WTC11 (cell line): ENCODE results near the gene CTNNA3. TPM values are rescaled to one million over a fixed set of nuclear protein-coding genes. Genes with fewer than 3 reads are reported as not detected.
"Not testable (repeated sequence)": the region's sequence is repeated elsewhere in the genome, so short reads cannot be mapped to it uniquely, and the experiment has no call there.

Source experiments
- ATAC-seq: fragments of 200-7000 bp; cut with Tn5 transposase; 2 replicates; pipeline ENCODE4 v1.10.0; 2021; ENCODE audit warnings: mild to moderate bottlenecking, moderate library complexity
- CTCF ChIA-PET: fragments of 300-600 bp; sonication (Branson Sonifier 250); formaldehyde crosslinking; loops from one replicate; lab custom pipeline; 2021; ENCODE audit warnings: antibody characterized with exemption; lab: Charles Lee
- POLR2A ChIA-PET: fragments of 350-600 bp; sonication (Branson Sonifier 250); formaldehyde crosslinking; loops from one replicate; lab custom pipeline; 2021; ENCODE audit warnings: antibody characterized with exemption; lab: Charles Lee
- DNase-seq: peaks from one replicate; pipeline ENCODE4 v3.0.0; 2021; ENCODE audit warnings: low spot score
- H3K27ac Mint-ChIP-seq: 2 replicates; pipeline ENCODE4 v1.8.0; 2021; ENCODE audit warnings: mixed read lengths
- H3K27me3 Mint-ChIP-seq: 2 replicates; pipeline ENCODE4 v1.8.0; 2021; ENCODE audit warnings: low read depth, mild to moderate bottlenecking, moderate library complexity, mixed read lengths
- H3K36me3 Mint-ChIP-seq: 2 replicates; pipeline ENCODE4 v1.8.0; 2021; ENCODE audit warnings: mixed read lengths
- H3K4me1 Mint-ChIP-seq: 2 replicates; pipeline ENCODE4 v1.8.0; 2022; ENCODE audit warnings: mixed read lengths
- H3K4me3 Mint-ChIP-seq: 2 replicates; pipeline ENCODE4 v1.8.0; 2021; ENCODE audit warnings: mild to moderate bottlenecking, moderate library complexity, mixed read lengths
- H3K9me3 Mint-ChIP-seq: 2 replicates; pipeline ENCODE4 v1.8.0; 2021; ENCODE audit warnings: mixed read lengths
- CREB1 ChIP-seq: sonication (generic); formaldehyde crosslinking; IDR thresholded peaks from 2 replicates; pipeline ENCODE4 v1.8.0; 2023; ENCODE audit warnings: mild to moderate bottlenecking, missing genetic modification reagents
- ESRRA ChIP-seq: sonication (generic); formaldehyde crosslinking; IDR thresholded peaks from 2 replicates; pipeline ENCODE4 v1.8.1; 2022; ENCODE audit warnings: mild to moderate bottlenecking, missing genetic modification reagents, borderline replicate concordance
- FOXJ3 ChIP-seq: sonication (generic); formaldehyde crosslinking; IDR thresholded peaks from 2 replicates; pipeline ENCODE4 v1.9.0; 2021; ENCODE audit warnings: missing genetic modification reagents, mild to moderate bottlenecking, borderline replicate concordance
- FOXK1 ChIP-seq: sonication (generic); formaldehyde crosslinking; IDR thresholded peaks from 2 replicates; pipeline ENCODE4 v1.8.0; 2022; ENCODE audit warnings: mild to moderate bottlenecking, moderate library complexity, missing genetic modification reagents
- GABPB1 ChIP-seq: sonication (generic); formaldehyde crosslinking; IDR thresholded peaks from 2 replicates; pipeline ENCODE4 v1.8.1; 2023; ENCODE audit warnings: mild to moderate bottlenecking, missing genetic modification reagents
- GTF2I ChIP-seq: fragments of 250-450 bp; sonication (Bioruptor Pico); conservative IDR thresholded peaks from 2 replicates; pipeline ENCODE4 v1.4.0; 2021; ENCODE audit warnings: mild to moderate bottlenecking
- JUN ChIP-seq: sonication (generic); formaldehyde crosslinking; IDR thresholded peaks from 2 replicates; pipeline ENCODE4 v1.8.0; 2023; ENCODE audit warnings: mild to moderate bottlenecking, missing genetic modification reagents
- MYBL2 ChIP-seq: sonication (generic); formaldehyde crosslinking; IDR thresholded peaks from 2 replicates; pipeline ENCODE4 v1.8.1; 2023; ENCODE audit warnings: mild to moderate bottlenecking, moderate library complexity, missing genetic modification reagents
- NFATC4 ChIP-seq: fragments of 250-450 bp; sonication (Bioruptor Pico); IDR thresholded peaks from 2 replicates; pipeline ENCODE4 v1.9.0; 2021; ENCODE audit warnings: mild to moderate bottlenecking
- TCF7 ChIP-seq: sonication (generic); formaldehyde crosslinking; IDR thresholded peaks from 2 replicates; pipeline ENCODE4 v1.8.0; 2022; ENCODE audit warnings: mild to moderate bottlenecking, low read depth, missing genetic modification reagents, moderate library complexity
- TEAD1 ChIP-seq: sonication (generic); formaldehyde crosslinking; IDR thresholded peaks from 2 replicates; pipeline ENCODE4 v1.8.0; 2022; ENCODE audit warnings: mild to moderate bottlenecking, missing genetic modification reagents
- TP53 ChIP-seq: sonication (generic); formaldehyde crosslinking; IDR thresholded peaks from 2 replicates; pipeline ENCODE4 v1.8.1; 2023; ENCODE audit warnings: mild to moderate bottlenecking, missing genetic modification reagents
- ZNF121 ChIP-seq: sonication (generic); formaldehyde crosslinking; IDR thresholded peaks from 2 replicates; pipeline ENCODE4 v1.8.0; 2023; ENCODE audit warnings: missing genetic modification reagents
- ZNF416 ChIP-seq: fragments of 250-450 bp; sonication (Bioruptor Pico); IDR thresholded peaks from 2 replicates; pipeline ENCODE4 v1.9.0; 2021; ENCODE audit warnings: mild to moderate bottlenecking, inconsistent platforms
- ZNF423 ChIP-seq: fragments of 250-450 bp; sonication (Bioruptor Pico); IDR thresholded peaks from 2 replicates; pipeline ENCODE4 v2.1.2; 2022; ENCODE audit warnings: mild to moderate bottlenecking, moderate library complexity
- total RNA-seq: library from RNA; stranded (reverse); gene quantifications from 3 replicates; pipeline ENCODE4 v1.2.3, GENCODE V29; 2021
- TF ChIP-seq, protein P1 (sequence below): fragments of 200-600 bp; IDR thresholded peaks from 2 replicates; pipeline ENCODE4 v1.8.0; 2022; ENCODE audit warnings: antibody characterized with exemption
- TF ChIP-seq, protein P2 (sequence below): sonication (generic); formaldehyde crosslinking; IDR thresholded peaks from 2 replicates; pipeline ENCODE4 v1.8.1; 2023; ENCODE audit warnings: mild to moderate bottlenecking, missing genetic modification reagents
- TF ChIP-seq, protein P3 (sequence below): sonication (generic); formaldehyde crosslinking; IDR thresholded peaks from 2 replicates; pipeline ENCODE4 v1.8.0; 2022; ENCODE audit warnings: mild to moderate bottlenecking, missing genetic modification reagents
- TF ChIP-seq, protein P4 (sequence below): sonication (generic); formaldehyde crosslinking; IDR thresholded peaks from 2 replicates; pipeline ENCODE4 v1.8.1; 2022; ENCODE audit warnings: mild to moderate bottlenecking, moderate library complexity, missing genetic modification reagents
- TF ChIP-seq, protein P5 (sequence below): sonication (generic); formaldehyde crosslinking; IDR thresholded peaks from 2 replicates; pipeline ENCODE4 v1.8.0; 2022; ENCODE audit warnings: mild to moderate bottlenecking, missing genetic modification reagents
- TF ChIP-seq, protein P6 (sequence below): fragments of 250-450 bp; sonication (Bioruptor Pico); IDR thresholded peaks from 2 replicates; pipeline ENCODE4 v1.9.0; 2021; ENCODE audit warnings: mild to moderate bottlenecking, borderline replicate concordance
- TF ChIP-seq, protein P7 (sequence below): fragments of 250-450 bp; sonication (Bioruptor Pico); IDR thresholded peaks from 2 replicates; pipeline ENCODE4 v1.9.0; 2021; ENCODE audit warnings: moderate library complexity, mild to moderate bottlenecking, inconsistent platforms, borderline replicate concordance

The CTNNA3 gene
- total RNA-seq, 1 experiment from 2014 or later = 6.1 TPM

DNA sequence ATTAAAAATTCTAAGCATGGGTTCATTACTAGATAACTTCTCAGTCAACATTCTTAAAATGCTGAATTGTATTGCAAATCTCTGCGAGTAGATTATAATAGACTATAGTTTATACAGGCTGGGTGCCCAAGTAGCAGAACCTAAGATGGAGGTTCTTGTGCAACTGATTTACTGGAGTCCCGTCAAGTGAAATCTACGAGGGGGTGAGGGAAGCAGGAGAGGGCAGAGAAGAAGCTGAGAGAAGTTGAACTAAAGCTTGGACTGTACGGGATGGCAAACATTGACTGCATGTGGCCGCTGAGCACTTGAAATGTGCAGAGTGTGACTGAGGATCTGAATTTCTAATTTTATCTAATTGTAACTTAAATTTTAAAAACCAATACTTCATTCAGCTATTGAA lies 124.5 kb downstream of the CTNNA3 start:
- Mint-ChIP-seq H3K27me3 (no peaks in the 10 kb centered on the region), H3K9me3 (no peaks in the 10 kb centered on the region), H3K4me1 (no peaks in the 10 kb centered on the region), H3K36me3 (no peaks in the 10 kb centered on the region), H3K4me3 (no peak overlapping the region), H3K27ac (no peak overlapping the region)
- ChIA-PET POLR2A (no interaction called here), CTCF (interaction anchor here (1.1 kb wide), 1 partner anchor 284 kb away, joined by 3 read pairs; no protein-coding TSS in a partner anchor)
- TF ChIP-seq, protein P1, sequence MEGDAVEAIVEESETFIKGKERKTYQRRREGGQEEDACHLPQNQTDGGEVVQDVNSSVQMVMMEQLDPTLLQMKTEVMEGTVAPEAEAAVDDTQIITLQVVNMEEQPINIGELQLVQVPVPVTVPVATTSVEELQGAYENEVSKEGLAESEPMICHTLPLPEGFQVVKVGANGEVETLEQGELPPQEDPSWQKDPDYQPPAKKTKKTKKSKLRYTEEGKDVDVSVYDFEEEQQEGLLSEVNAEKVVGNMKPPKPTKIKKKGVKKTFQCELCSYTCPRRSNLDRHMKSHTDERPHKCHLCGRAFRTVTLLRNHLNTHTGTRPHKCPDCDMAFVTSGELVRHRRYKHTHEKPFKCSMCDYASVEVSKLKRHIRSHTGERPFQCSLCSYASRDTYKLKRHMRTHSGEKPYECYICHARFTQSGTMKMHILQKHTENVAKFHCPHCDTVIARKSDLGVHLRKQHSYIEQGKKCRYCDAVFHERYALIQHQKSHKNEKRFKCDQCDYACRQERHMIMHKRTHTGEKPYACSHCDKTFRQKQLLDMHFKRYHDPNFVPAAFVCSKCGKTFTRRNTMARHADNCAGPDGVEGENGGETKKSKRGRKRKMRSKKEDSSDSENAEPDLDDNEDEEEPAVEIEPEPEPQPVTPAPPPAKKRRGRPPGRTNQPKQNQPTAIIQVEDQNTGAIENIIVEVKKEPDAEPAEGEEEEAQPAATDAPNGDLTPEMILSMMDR = no peak
- TF ChIP-seq MYBL2 (CRISPR knock-in tag) (no peak), JUN (CRISPR knock-in tag) (no peak), FOXJ3 (CRISPR knock-in tag) (no peak), NFATC4 (CRISPR knock-in tag) (no peak), TP53 (CRISPR knock-in tag) (no peak), ZNF121 (CRISPR knock-in tag) (no peak), GTF2I (CRISPR knock-in tag) (no peak), TCF7 (CRISPR knock-in tag) (no peak), FOXK1 (no peak), TEAD1 (CRISPR knock-in tag) (no peak)
- TF ChIP-seq, protein P2, sequence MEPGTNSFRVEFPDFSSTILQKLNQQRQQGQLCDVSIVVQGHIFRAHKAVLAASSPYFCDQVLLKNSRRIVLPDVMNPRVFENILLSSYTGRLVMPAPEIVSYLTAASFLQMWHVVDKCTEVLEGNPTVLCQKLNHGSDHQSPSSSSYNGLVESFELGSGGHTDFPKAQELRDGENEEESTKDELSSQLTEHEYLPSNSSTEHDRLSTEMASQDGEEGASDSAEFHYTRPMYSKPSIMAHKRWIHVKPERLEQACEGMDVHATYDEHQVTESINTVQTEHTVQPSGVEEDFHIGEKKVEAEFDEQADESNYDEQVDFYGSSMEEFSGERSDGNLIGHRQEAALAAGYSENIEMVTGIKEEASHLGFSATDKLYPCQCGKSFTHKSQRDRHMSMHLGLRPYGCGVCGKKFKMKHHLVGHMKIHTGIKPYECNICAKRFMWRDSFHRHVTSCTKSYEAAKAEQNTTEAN (CRISPR knock-in tag) = no peak
- TF ChIP-seq, protein P3, sequence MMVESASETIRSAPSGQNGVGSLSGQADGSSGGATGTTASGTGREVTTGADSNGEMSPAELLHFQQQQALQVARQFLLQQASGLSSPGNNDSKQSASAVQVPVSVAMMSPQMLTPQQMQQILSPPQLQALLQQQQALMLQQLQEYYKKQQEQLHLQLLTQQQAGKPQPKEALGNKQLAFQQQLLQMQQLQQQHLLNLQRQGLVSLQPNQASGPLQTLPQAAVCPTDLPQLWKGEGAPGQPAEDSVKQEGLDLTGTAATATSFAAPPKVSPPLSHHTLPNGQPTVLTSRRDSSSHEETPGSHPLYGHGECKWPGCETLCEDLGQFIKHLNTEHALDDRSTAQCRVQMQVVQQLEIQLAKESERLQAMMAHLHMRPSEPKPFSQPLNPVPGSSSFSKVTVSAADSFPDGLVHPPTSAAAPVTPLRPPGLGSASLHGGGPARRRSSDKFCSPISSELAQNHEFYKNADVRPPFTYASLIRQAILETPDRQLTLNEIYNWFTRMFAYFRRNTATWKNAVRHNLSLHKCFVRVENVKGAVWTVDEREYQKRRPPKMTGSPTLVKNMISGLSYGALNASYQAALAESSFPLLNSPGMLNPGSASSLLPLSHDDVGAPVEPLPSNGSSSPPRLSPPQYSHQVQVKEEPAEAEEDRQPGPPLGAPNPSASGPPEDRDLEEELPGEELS (CRISPR knock-in tag) = no peak
- TF ChIP-seq, protein P4, sequence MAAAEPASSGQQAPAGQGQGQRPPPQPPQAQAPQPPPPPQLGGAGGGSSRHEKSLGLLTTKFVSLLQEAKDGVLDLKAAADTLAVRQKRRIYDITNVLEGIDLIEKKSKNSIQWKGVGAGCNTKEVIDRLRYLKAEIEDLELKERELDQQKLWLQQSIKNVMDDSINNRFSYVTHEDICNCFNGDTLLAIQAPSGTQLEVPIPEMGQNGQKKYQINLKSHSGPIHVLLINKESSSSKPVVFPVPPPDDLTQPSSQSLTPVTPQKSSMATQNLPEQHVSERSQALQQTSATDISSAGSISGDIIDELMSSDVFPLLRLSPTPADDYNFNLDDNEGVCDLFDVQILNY (CRISPR knock-in tag) = no peak
- ATAC-seq = no peak
- no peak for DNase-seq

DNA sequence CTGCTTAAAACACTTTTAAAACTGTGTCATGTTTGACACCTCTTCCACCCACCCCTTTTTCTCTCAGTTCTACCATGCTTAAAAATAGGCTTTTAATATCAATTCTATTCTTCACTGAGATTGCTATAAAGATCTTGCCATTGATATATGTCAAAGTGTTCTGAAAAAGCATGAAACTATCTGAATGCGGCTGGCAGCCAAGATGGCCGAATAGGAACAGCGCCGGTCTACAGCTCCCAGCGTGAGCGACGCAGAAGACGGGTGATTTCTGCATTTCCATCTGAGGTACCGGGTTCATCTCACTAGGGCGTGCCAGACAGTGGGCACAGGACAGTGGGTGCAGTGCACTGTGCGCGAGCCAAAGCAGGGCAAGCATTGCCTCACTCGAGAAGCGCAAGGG lies 137.7 kb downstream of the CTNNA3 start:
- CTCF ChIA-PET, DNase-seq, H3K27ac Mint-ChIP-seq, ATAC-seq, H3K4me1 Mint-ChIP-seq, H3K4me3 Mint-ChIP-seq, POLR2A ChIA-PET, H3K27me3 Mint-ChIP-seq: not testable (repeated sequence)
- Mint-ChIP-seq H3K36me3 (peaks cover 25% of the 10 kb centered on the region), H3K9me3 (peaks cover 60% of the 10 kb centered on the region)

DNA sequence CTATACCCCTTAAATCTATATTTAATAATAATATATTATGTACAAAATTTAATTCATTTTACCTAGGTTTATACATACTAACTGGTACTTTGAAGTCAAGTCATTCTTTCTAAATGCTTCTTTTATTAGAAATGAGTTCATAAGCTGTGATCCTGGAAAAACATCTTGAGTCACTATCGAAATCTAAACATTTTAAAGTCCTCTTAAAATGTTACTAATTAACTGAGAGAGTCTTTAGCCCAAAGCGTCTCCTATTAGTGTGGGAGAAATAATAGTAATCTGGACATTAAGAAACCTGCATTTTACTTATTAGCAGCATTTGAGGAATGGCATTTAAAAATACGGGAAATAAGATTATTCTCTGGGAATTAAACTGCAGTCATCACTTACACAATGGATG lies 142.7 kb downstream of the CTNNA3 start:
- H3K27ac Mint-ChIP-seq = no peak overlapping the region
- POLR2A ChIA-PET = no interaction called here
- no peak for ATAC-seq
- H3K4me1 Mint-ChIP-seq = no peaks in the 10 kb centered on the region
- H3K27me3 Mint-ChIP-seq = peaks cover 2% of the 10 kb centered on the region; the same call in 1 of the 2 replicates
- peaks cover 10% of the 10 kb centered on the region for H3K36me3 Mint-ChIP-seq
- no peak for DNase-seq
- CTCF ChIA-PET = no interaction called here
- peaks cover 40% of the 10 kb centered on the region for H3K9me3 Mint-ChIP-seq
- H3K4me3 Mint-ChIP-seq = no peak overlapping the region
- TF ChIP-seq GABPB1 (CRISPR knock-in tag) = no peak
- no peak for TF ChIP-seq ESRRA (CRISPR knock-in tag)
- TF ChIP-seq ZNF416 (CRISPR knock-in tag) = no peak
- TF ChIP-seq CREB1 (CRISPR knock-in tag) = no peak
- no peak for TF ChIP-seq ZNF423
- TF ChIP-seq JUN (CRISPR knock-in tag) = no peak
- TF ChIP-seq, protein P5, sequence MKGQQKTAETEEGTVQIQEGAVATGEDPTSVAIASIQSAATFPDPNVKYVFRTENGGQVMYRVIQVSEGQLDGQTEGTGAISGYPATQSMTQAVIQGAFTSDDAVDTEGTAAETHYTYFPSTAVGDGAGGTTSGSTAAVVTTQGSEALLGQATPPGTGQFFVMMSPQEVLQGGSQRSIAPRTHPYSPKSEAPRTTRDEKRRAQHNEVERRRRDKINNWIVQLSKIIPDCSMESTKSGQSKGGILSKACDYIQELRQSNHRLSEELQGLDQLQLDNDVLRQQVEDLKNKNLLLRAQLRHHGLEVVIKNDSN (CRISPR knock-in tag) = no peak
- TF ChIP-seq, protein P6, sequence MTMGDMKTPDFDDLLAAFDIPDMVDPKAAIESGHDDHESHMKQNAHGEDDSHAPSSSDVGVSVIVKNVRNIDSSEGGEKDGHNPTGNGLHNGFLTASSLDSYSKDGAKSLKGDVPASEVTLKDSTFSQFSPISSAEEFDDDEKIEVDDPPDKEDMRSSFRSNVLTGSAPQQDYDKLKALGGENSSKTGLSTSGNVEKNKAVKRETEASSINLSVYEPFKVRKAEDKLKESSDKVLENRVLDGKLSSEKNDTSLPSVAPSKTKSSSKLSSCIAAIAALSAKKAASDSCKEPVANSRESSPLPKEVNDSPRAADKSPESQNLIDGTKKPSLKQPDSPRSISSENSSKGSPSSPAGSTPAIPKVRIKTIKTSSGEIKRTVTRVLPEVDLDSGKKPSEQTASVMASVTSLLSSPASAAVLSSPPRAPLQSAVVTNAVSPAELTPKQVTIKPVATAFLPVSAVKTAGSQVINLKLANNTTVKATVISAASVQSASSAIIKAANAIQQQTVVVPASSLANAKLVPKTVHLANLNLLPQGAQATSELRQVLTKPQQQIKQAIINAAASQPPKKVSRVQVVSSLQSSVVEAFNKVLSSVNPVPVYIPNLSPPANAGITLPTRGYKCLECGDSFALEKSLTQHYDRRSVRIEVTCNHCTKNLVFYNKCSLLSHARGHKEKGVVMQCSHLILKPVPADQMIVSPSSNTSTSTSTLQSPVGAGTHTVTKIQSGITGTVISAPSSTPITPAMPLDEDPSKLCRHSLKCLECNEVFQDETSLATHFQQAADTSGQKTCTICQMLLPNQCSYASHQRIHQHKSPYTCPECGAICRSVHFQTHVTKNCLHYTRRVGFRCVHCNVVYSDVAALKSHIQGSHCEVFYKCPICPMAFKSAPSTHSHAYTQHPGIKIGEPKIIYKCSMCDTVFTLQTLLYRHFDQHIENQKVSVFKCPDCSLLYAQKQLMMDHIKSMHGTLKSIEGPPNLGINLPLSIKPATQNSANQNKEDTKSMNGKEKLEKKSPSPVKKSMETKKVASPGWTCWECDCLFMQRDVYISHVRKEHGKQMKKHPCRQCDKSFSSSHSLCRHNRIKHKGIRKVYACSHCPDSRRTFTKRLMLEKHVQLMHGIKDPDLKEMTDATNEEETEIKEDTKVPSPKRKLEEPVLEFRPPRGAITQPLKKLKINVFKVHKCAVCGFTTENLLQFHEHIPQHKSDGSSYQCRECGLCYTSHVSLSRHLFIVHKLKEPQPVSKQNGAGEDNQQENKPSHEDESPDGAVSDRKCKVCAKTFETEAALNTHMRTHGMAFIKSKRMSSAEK = no peak
- TF ChIP-seq, protein P7, sequence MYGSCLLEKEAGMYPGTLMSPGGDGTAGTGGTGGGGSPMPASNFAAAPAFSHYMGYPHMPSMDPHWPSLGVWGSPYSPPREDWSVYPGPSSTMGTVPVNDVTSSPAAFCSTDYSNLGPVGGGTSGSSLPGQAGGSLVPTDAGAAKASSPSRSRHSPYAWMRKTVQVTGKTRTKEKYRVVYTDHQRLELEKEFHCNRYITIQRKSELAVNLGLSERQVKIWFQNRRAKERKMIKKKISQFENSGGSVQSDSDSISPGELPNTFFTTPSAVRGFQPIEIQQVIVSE = no peak
